ENCODE results near the gene IP6K3. TPM values are rescaled to one million over a fixed set of nuclear protein-coding genes. Genes with fewer than 3 reads are reported as not detected.

IP6K3 gene
- total RNA-seq, 1 donor from 2014 or later = not detected

DNA sequence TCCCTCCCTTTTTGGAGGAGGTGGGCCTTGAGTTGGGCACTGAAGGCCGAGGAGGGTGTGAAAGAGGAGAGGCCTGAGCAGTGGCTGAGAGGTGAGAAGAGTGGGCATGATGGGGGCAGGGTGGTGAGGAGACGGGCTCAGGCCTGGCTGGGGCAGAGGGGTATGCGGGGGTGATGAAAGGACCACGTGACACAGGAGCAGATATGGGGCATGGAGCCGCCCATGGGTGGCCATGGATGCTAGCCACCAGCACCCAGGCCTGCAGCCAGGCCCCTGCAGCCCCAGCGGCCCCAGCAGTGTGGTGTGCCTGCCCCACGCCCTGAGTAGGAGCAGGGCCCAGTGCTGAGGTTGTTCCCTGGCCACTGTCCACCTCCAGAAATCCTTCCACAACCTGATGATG, 61.7 kb downstream of the IP6K3 start:
- Histone ChIP-seq H3K4me3 (no peak overlapping the region), H3K27ac (no peak overlapping the region), H3K9me3 (no peaks in the 10 kb centered on the region), H3K4me1 (no peaks in the 10 kb centered on the region), H3K27me3 (no peaks in the 10 kb centered on the region), H3K36me3 (peaks cover 0 to 6% of the 10 kb centered on the region in 2 donors)
- intact Hi-C loops (cut with DNase I) = no loop called here
- no peak for DNase-seq (ENCODE audit: low spot score in 2 of 2)
- TF ChIP-seq, protein P1, sequence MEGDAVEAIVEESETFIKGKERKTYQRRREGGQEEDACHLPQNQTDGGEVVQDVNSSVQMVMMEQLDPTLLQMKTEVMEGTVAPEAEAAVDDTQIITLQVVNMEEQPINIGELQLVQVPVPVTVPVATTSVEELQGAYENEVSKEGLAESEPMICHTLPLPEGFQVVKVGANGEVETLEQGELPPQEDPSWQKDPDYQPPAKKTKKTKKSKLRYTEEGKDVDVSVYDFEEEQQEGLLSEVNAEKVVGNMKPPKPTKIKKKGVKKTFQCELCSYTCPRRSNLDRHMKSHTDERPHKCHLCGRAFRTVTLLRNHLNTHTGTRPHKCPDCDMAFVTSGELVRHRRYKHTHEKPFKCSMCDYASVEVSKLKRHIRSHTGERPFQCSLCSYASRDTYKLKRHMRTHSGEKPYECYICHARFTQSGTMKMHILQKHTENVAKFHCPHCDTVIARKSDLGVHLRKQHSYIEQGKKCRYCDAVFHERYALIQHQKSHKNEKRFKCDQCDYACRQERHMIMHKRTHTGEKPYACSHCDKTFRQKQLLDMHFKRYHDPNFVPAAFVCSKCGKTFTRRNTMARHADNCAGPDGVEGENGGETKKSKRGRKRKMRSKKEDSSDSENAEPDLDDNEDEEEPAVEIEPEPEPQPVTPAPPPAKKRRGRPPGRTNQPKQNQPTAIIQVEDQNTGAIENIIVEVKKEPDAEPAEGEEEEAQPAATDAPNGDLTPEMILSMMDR (IDR thresholded peaks at IDR 0.05) = no peak

DNA sequence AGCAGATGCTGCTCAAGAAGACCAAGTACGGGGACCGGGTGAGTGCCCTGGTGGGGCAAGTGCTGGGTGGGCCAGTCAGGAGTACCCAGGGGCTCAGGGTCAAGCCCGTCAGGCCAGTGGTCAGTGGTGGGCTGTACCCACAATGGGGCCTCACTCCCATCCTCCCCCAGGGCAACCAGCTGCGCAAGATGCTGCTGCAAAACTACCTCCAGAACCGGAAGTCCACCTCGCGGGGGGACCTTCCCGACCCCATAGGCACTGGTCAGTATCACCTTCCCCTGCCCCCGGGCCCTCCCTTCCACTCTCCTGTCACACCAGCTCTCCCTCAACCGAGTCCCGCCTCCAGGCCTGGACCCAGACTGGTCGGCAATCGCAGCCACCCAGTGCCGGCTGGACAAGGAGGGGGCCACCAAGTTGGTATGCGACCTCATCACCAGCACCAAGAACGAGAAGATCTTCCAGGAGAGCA, 62.2 kb downstream of the IP6K3 start:
- no peak overlapping the region for H3K27ac ChIP-seq

DNA sequence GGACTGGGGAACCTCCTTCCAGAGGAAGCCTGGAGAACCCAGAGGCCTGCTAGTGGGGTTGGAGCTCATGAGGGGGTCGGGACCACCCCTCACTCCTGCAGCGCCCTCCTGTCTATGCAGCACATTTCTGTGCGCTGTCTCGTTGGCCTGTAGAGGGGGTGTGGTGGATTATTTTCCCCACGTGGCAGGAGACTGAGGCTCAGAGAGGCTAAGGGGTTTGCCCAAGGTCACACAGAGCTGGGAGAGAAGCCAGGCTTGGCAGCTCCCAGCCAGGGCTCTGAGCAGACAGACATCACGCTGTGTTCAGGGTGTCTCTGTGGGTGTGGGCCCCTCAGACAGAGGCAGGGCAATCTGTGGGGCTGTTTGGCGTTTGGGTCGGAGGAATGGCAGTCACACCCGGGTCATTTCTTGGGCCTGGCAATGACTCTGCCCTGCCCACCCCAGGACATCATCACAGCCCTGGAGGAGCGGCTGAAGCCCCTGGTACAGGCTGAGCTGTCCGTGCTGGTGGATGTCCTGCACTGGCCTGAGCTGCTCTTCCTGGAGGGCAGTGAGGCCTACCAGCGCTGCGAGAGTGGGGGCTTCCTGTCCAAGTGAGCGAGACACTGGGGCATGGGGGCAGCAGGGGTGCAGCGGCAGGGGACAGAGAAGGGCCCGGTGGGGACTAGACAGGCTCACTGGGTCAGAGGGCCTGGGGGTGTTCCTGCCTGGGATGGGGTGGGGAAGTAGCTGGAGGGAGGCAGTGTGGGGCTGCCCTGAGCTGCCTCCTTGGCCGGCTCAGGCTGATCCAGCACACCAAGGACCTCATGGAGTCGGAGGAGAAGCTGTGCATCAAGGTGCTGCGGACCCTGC, 62.9 kb downstream of the IP6K3 start:
- H3K9me3 ChIP-seq = no peaks in the 10 kb centered on the region
- H3K27me3 ChIP-seq = no peaks in the 10 kb centered on the region
- H3K27ac ChIP-seq = no peak overlapping the region
- intact Hi-C loops (cut with DNase I) = no loop called here
- H3K4me1 ChIP-seq = no peaks in the 10 kb centered on the region
- no peak for DNase-seq (ENCODE audit: low spot score in 2 of 2)
- H3K4me3 ChIP-seq = no peak overlapping the region
- TF ChIP-seq, protein P1 (IDR thresholded peaks at IDR 0.05) = no peak
- peaks cover 0 to 6% of the 10 kb centered on the region in 2 donors for H3K36me3 ChIP-seq

More for the DNA sequence above, 62.2 kb downstream of the IP6K3 start:
- Histone ChIP-seq H3K27me3 (no peaks in the 10 kb centered on the region), H3K4me3 (no peak overlapping the region), H3K36me3 (peaks cover 0 to 6% of the 10 kb centered on the region in 2 donors), H3K4me1 (no peaks in the 10 kb centered on the region), H3K9me3 (no peaks in the 10 kb centered on the region)
- TF ChIP-seq, protein P1 (IDR thresholded peaks at IDR 0.05) = no peak
- DNase-seq (ENCODE audit: low spot score in 2 of 2) = no peak
- intact Hi-C loops (cut with DNase I) = no loop called here

DNA sequence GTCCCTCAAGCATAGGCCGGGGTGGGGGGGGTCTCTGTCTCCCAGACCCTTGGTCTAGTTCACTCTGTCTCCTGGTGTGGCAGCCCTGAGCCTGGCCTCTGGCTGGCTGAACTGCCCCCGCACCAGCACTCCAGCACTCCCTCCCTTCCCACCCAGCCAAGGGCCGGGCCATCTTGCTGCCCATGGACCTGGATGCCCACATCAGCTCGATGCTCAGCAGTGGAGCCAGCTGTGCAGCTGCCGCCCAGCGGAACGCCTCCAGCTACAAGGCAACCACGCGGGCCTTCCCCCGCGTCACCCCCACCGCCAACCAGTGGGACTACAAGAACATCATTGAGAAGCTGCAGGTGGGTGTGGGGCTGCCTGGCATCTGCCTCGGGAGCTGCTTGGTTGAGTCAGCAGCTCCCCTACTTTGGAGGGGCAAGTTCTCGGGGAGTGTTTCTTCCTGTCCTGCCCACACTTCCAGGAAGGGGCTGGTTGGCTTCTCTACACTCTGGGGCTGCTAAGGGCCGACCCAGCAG, 63.6 kb downstream of the IP6K3 start:
- Histone ChIP-seq H3K4me1 (no peaks in the 10 kb centered on the region), H3K27ac (no peak overlapping the region), H3K27me3 (no peaks in the 10 kb centered on the region), H3K36me3 (no peaks in the 10 kb centered on the region), H3K9me3 (no peaks in the 10 kb centered on the region), H3K4me3 (no peak overlapping the region)
- TF ChIP-seq, protein P1 (IDR thresholded peaks at IDR 0.05) = no peak
- intact Hi-C loops (cut with DNase I) = no loop called here
- no peak for DNase-seq (ENCODE audit: low spot score in 2 of 2)

DNA sequence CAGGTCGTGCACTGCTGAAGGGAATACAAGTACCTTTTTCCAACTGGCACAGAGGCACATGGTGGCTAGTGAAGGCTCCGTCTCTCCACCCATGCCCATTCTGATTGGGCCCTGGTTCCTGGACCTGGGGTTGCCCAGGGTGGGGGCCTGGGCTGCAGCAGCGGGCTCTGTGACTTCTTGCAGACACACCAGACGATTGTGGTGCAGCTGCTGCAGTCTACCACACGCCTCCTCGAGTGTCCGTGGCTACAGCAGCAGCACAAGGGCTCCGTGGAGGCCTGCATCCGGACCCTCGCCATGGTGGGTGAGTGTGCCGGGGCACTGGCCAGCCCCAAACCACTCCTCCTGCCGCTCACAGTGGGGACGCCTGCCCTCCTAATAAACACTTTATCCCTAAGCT, 64.4 kb downstream of the IP6K3 start:
- intact Hi-C loops (cut with DNase I) = no loop called here
- TF ChIP-seq, protein P1 (IDR thresholded peaks at IDR 0.05) = no peak
- Histone ChIP-seq H3K36me3 (no peaks in the 10 kb centered on the region), H3K9me3 (no peaks in the 10 kb centered on the region), H3K4me1 (no peaks in the 10 kb centered on the region), H3K27me3 (no peaks in the 10 kb centered on the region), H3K4me3 (no peak overlapping the region), H3K27ac (no peak overlapping the region)
- no peak for DNase-seq (ENCODE audit: low spot score in 2 of 2)
